Ovary (tissue), 9 donors: Measurements from ENCODE around the gene HECW1. TPM values are rescaled to one million over a fixed set of nuclear protein-coding genes. Genes with fewer than 3 reads are reported as not detected.

ENCODE experiments used
- DNase-seq, 5 donors: peaks; one replicate each; pipeline ENCODE4 v3.0.0-alpha.2; 2019 to 2020
- H3K27ac ChIP-seq, 2 donors: fragments of 200-600 bp; one replicate each; pipeline versions ENCODE4 v1.5.1 to v1.8.0; 2019 to 2022
- H3K27me3 ChIP-seq: fragments of 200-600 bp; one replicate; pipeline ENCODE4 v1.8.0; 2022
- H3K36me3 ChIP-seq: fragments of 200-600 bp; sonication (generic); one replicate; pipeline ENCODE4 v1.5.1; 2019
- H3K4me1 ChIP-seq: one replicate; pipeline ENCODE4 v1.8.1; 2013; ENCODE audit warnings: mild to moderate bottlenecking, moderate library complexity; ENCODE audit not compliant: insufficient read depth
- H3K4me3 ChIP-seq: fragments of 200-600 bp; sonication (generic); one replicate; pipeline ENCODE4 v1.5.1; 2017
- H3K9me3 ChIP-seq, 2 donors: fragments of 200-600 bp in 1 of 2; sonication (generic) in 1 of 2; one replicate each; pipeline versions ENCODE4 v1.5.1 to v1.8.1; 2013 to 2019; ENCODE audit warnings: mild to moderate bottlenecking in 1 of 2, moderate library complexity in 1 of 2
- EP300 ChIP-seq: sonication (generic); formaldehyde crosslinking; IDR thresholded peaks from one replicate; pipeline ENCODE4 v1.6.1; 2017; ENCODE audit warnings: antibody characterized with exemption
- POLR2A ChIP-seq: fragments of 450-650 bp; IDR thresholded peaks from one replicate; pipeline ENCODE4 v1.6.1; 2017; ENCODE audit warnings: antibody characterized with exemption, mild to moderate bottlenecking, moderate library complexity
- WGBS, 3 donors: extraction: QIAGEN DNeasy Blood & Tissue Kit in 1 of 3; methylation state at CpG; one replicate each; pipeline versions ENCODE4 v1.1.5 to v1.1.7; 2013 to 2017; 5-methylcytosine and 5-hydroxymethylcytosine counted together
- intact Hi-C, 4 donors: fragments of 100-400 bp; cut with DNase I; formaldehyde crosslinking; loops; one replicate each; pipeline versions ENCODE4 v1.11.0 to v1.15.1; 2022 to 2023
- polyA plus RNA-seq, 2 donors: library from polyadenylated mRNA; stranded (reverse); fragments of 200-250 nt in 1 of 2; fragments of 350-450 nt in 1 of 2; fragmentation: Illumina TruSeq in 1 of 2; extraction: RNeasy Lipid Tissue Mini Kit (QIAGEN cat#74804) in 1 of 2; gene quantifications; one replicate each; pipeline ENCODE4 v1.2.3, GENCODE V29; 2013 to 2014
- total RNA-seq, 7 donors: library from RNA; depleted of rRNA in 2 of 7; stranded (reverse); fragments of >200 nt in 2 of 7; fragmentation: NEBNext Ultra II Directional in 3 of 7; extraction: Animal tissue kit (Norgen Biotek cat#: 25700) in 3 of 7; gene quantifications; one replicate each; pipeline versions ENCODE4 v1.1.0 to v1.2.4, GENCODE V29; 2016 to 2023
- TF ChIP-seq, protein P1 (sequence below), 3 donors: fragments of 450-650 bp in 2 of 3; fragments of 200-600 bp in 1 of 3; IDR thresholded peaks; one replicate each; pipeline versions ENCODE4 v1.5.1 to v1.8.0; 2016 to 2022; ENCODE audit warnings: antibody characterized with exemption in 3 of 3, mild to moderate bottlenecking in 1 of 3
- donor health status: DM: no; HTN: no; CAD: no; lungs with moderate emphysema.
- donor health status: DM: no; HTN: no; CAD: no.
- donor health status: Bipolar disorder and iron deficiency.
- donor health status: DM: yes; HTN: yes; CAD: no.
- donor health status: DM: no; HTN: no; CAD: no.
- donor health status: DM: yes; HTN: yes; CAD: no.

Gene HECW1
- total and polyA plus RNA-seq, 9 donors, result 0.31 to 6.4 (median 1.8) TPM; not detected in 1

DNA sequence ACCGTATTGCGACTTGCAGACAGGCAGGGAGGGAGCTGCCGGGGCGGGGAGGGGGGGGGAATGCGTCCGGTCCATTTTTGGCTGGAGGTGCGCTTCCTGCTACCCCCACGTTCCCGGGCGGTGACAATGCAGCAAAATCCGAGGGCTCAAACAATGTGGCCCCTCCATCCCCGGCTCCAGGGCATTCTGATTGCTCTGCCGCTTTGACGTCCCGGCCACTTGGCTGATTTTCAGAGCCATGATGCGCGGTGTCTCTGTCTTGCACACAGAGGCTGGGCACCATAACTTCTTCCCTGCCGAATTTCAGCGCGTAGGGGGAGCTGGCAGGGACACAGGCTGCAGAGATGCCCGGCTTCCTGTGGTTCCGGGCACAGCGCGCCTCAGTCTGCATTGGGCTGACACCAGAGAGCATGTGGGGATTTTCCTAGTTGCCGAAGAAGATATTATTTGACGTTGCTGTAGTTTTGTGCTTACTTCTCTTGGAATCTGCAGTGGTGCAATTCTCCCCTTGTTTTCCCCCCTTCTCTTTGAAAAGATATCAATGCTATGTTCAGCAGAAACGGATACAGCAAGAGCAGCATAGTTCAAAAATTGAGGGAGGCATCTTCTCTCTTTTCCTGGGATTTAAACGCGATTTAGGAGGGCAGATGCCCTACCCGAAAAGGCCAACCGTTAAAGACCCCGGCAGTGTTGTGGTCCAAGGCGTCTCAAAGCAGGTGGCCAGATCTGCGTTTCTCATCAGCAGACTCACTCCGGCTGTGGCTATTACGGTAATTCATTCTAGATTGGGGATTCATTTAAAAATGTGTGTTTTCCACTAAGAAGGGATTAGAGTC lies 1.4 kb downstream of the HECW1 start:
- peak in 1 of 5 donors; percentile 23 for DNase-seq
- Histone ChIP-seq H3K9me3 (no peaks in the 10 kb centered on the region), H3K4me3 (peak overlapping the region; percentile 26), H3K27me3 (no peaks in the 10 kb centered on the region), H3K4me1 (peaks cover 3% of the 10 kb centered on the region), H3K36me3 (no peaks in the 10 kb centered on the region), H3K27ac (no peak overlapping the region)
- TF ChIP-seq EP300, result no peak
- WGBS, 3 donors, result 2 to 5% (median 4%) methylated on average over 36 of the region's 36 CpGs
- intact Hi-C loops, result no loop called here

DNA sequence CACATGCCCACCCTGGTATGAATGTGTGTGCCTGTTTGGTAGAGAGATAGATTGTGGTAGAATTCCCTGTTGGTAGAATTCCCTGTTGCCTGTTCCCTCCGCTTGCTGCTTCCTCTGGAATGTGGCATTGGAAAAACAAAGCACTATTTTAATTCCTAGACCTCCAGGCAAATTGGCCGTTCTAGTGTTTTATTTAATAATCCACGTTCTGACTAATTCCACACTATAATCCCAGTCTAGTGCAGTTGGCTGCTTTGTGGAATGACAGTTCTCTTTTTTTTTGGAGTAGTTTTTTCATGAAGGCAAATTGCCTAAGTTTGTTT lies 2.0 kb downstream of the HECW1 start:
- WGBS, 3 donors, result 7 to 19% (median 9%) methylated on average over 3 of the region's 3 CpGs
- TF ChIP-seq EP300 (no peak), POLR2A (no peak)
- TF ChIP-seq, protein P1, sequence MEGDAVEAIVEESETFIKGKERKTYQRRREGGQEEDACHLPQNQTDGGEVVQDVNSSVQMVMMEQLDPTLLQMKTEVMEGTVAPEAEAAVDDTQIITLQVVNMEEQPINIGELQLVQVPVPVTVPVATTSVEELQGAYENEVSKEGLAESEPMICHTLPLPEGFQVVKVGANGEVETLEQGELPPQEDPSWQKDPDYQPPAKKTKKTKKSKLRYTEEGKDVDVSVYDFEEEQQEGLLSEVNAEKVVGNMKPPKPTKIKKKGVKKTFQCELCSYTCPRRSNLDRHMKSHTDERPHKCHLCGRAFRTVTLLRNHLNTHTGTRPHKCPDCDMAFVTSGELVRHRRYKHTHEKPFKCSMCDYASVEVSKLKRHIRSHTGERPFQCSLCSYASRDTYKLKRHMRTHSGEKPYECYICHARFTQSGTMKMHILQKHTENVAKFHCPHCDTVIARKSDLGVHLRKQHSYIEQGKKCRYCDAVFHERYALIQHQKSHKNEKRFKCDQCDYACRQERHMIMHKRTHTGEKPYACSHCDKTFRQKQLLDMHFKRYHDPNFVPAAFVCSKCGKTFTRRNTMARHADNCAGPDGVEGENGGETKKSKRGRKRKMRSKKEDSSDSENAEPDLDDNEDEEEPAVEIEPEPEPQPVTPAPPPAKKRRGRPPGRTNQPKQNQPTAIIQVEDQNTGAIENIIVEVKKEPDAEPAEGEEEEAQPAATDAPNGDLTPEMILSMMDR (IDR thresholded peaks at IDR 0.05), result no peak
- intact Hi-C loops, result no loop called here

DNA sequence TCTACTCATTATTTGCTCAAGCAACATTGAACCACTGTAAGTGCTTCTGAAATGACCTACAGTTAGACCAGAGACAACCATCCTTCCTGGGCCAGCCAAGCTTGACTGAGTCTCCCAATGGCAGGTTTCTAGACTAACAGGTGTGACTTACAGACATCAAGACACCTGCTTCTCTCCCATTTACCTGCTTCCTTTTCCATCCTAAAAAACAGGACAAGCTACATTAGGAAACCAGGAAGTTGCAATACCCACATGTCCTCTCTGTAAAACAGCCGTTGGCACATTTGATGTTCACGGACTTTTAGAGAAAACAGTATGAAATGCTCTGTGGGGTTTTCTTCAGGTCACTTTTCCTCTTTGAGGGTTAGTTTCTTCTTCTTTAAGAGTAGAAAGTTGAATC lies 4.0 kb downstream of the HECW1 start:
- intact Hi-C loops, result no loop called here

More for the DNA sequence above, 2.0 kb downstream of the HECW1 start:
- Histone ChIP-seq H3K27ac (no peak overlapping the region), H3K4me1 (peaks cover 3% of the 10 kb centered on the region), H3K36me3 (no peaks in the 10 kb centered on the region), H3K4me3 (no peak overlapping the region), H3K27me3 (no peaks in the 10 kb centered on the region), H3K9me3 (no peaks in the 10 kb centered on the region)
- no peak for DNase-seq

DNA sequence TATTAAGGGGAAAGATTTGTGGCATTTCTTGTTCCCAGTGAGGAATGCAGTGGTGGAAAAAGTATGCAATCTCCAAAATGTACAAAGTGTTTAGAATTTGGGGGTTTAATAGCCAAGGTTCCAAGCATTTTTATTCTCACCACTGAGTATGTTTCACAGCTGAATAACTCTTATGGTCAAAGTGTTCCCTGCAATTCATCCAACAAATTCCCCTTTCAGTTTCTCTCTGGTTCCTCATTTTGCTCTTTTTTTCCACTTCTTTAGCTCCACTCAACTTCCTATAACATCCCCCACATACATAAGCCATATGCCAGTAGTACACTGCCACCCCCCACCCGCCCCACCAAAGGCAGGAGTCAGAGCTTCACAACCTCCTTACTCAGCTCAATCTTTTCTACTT lies 4.6 kb downstream of the HECW1 start:
- Histone ChIP-seq H3K4me3 (no peak overlapping the region), H3K36me3 (no peaks in the 10 kb centered on the region)

More for the DNA sequence above, 4.0 kb downstream of the HECW1 start:
- Histone ChIP-seq H3K4me3 (no peak overlapping the region), H3K9me3 (no peaks in the 10 kb centered on the region), H3K36me3 (no peaks in the 10 kb centered on the region), H3K4me1 (peaks cover 3% of the 10 kb centered on the region), H3K27me3 (no peaks in the 10 kb centered on the region), H3K27ac (no peak overlapping the region)
- no peak for TF ChIP-seq EP300
- TF ChIP-seq POLR2A, result no peak
- TF ChIP-seq, protein P1 (IDR thresholded peaks at IDR 0.05), result no peak
- no peak for DNase-seq
- WGBS, 3 donors, result 85 to 95% (median 95%) methylated on average over 2 of the region's 2 CpGs

DNA sequence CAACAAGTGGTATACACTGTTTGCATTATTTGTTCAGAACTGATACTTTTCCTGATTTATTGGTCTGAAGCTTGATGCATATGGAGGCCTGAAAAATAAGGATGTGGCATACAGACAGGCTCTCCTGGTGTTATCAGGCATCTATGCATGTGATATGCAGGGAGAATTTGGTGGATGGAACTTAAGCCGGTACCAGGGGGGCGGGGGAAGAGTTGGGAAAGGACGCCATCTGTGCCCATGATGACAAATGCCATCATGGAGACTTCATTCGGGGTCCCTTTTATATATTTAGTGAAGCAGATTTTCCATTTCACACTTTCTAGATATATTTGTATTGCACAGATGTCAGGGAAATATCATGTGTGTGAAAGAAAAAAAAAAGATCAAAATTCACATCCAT lies 5.4 kb downstream of the HECW1 start:
- Histone ChIP-seq H3K36me3 (no peaks in the 10 kb centered on the region), H3K27me3 (no peaks in the 10 kb centered on the region), H3K27ac (no peak overlapping the region), H3K4me3 (no peak overlapping the region), H3K9me3 (no peaks in the 10 kb centered on the region), H3K4me1 (peaks cover 3% of the 10 kb centered on the region)
- no peak for DNase-seq
- 91 to 95% (median 94%) methylated on average over 4 of the region's 4 CpGs for WGBS, 3 donors
- no peak for TF ChIP-seq EP300
- TF ChIP-seq, protein P1 (IDR thresholded peaks at IDR 0.05), result no peak
- no peak for TF ChIP-seq POLR2A
- intact Hi-C loops, result no loop called here

More for the DNA sequence above, 4.6 kb downstream of the HECW1 start:
- Histone ChIP-seq H3K27ac (no peak overlapping the region), H3K9me3 (no peaks in the 10 kb centered on the region), H3K4me1 (peaks cover 3% of the 10 kb centered on the region), H3K27me3 (no peaks in the 10 kb centered on the region)
- no peak for TF ChIP-seq POLR2A
- WGBS, 3 donors, result 77 to 80% (median 78%) methylated on average over 1 of the region's 1 CpG
- no peak for DNase-seq
- intact Hi-C loops, result no loop called here
